CD4-positive, alpha-beta T cell treated with Interleukin-2 at 100 ng/mL for 4 hours (primary cell): ENCODE measurements around the gene DHRS12.
A peak's percentile ranks its signal among the peaks of the same experiment; 100 is the strongest.

ENCODE experiments used
- DNase-seq: peaks from one replicate; pipeline ENCODE4 v3.0.0-alpha.2; 2020; ENCODE audit warnings: low spot score

The DHRS12 gene

GRCh38 chr13:51803422-51804294 lies at the start of gene DHRS12:
Gene DHRS12 (minus strand): TSS chr13:51804163. CDS start chr13:51799659, 4,504 bp downstream.
- DNase-seq = peak; percentile 89

GRCh38 chr13:51849145-51850101 lies 45.5 kb upstream of the DHRS12 start:
- DNase-seq = peak; percentile 21

- no peak for DNase-seq
These were observed 44.7 kb upstream of the DHRS12 start for GRCh38 chr13:51848674-51849073.

- DNase-seq = no peak
These were observed 42.8 kb upstream of the DHRS12 start for GRCh38 chr13:51846756-51847155.

GRCh38 chr13:51845574-51846318 lies 41.8 kb upstream of the DHRS12 start:
- DNase-seq = no peak

- peak; percentile 40 for DNase-seq
These were observed 41.1 kb upstream of the DHRS12 start, which contains the start of gene TMEM272 for GRCh38 chr13:51844862-51845573. Gene TMEM272 (minus strand): TSS chr13:51845177. CDS start chr13:51838530, 6,647 bp downstream.

- DNase-seq = no peak
These were observed 39.6 kb upstream of the DHRS12 start for GRCh38 chr13:51843529-51843928.

GRCh38 chr13:51841732-51842131 lies 37.8 kb upstream of the DHRS12 start:
- no peak for DNase-seq

- DNase-seq = no peak
These were observed 37.0 kb upstream of the DHRS12 start for GRCh38 chr13:51840917-51841316.

- DNase-seq = no peak
These were observed 36.0 kb upstream of the DHRS12 start for GRCh38 chr13:51839711-51840540.

GRCh38 chr13:51838240-51838846 lies 34.4 kb upstream of the DHRS12 start:
- DNase-seq = no peak

GRCh38 chr13:51837016-51837415 lies 33.1 kb upstream of the DHRS12 start:
- no peak for DNase-seq

GRCh38 chr13:51834581-51835171 lies 30.7 kb upstream of the DHRS12 start:
- no peak for DNase-seq

- DNase-seq = no peak
These were observed 30.0 kb upstream of the DHRS12 start for GRCh38 chr13:51833980-51834379.

GRCh38 chr13:51832471-51833152 lies 28.6 kb upstream of the DHRS12 start:
- peak; percentile 73 for DNase-seq

- DNase-seq = no peak
These were observed 27.6 kb upstream of the DHRS12 start for GRCh38 chr13:51831519-51831918.

- no peak for DNase-seq
These were observed 25.6 kb upstream of the DHRS12 start for GRCh38 chr13:51829568-51829899.

- DNase-seq = no peak
These were observed 25.0 kb upstream of the DHRS12 start for GRCh38 chr13:51828730-51829567.
